Stimulated activated memory B cell treated with anti-CD40 and anti-IgM and Interleukin-4, amounts not matched to agents 10 μg/mL and 1 μg/mL and 100 μg/mL, for 72 hours (primary cell): ENCODE data around the gene PNMA8B.

ENCODE experiments used
- ATAC-seq: fragments of 150-1000 bp; cut with Tn5 transposase; 2 replicates; pipeline ENCODE4 v1.10.0; 2021
- H3K27ac Mint-ChIP-seq: one replicate; pipeline ENCODE4 v1.8.0; 2022; ENCODE audit warnings: mild to moderate bottlenecking, mixed read lengths
- H3K27me3 Mint-ChIP-seq: one replicate; pipeline ENCODE4 v1.8.0; 2022; ENCODE audit warnings: mixed read lengths
- H3K36me3 Mint-ChIP-seq: one replicate; pipeline ENCODE4 v1.8.0; 2022; ENCODE audit warnings: mixed read lengths
- H3K4me1 Mint-ChIP-seq: one replicate; pipeline ENCODE4 v1.8.0; 2022; ENCODE audit warnings: mixed read lengths
- H3K4me3 Mint-ChIP-seq: one replicate; pipeline ENCODE4 v1.8.0; 2022; ENCODE audit warnings: mild to moderate bottlenecking, moderate library complexity, mixed read lengths
- H3K9me3 Mint-ChIP-seq: one replicate; pipeline ENCODE4 v1.8.0; 2022; ENCODE audit warnings: mixed read lengths

The PNMA8B gene

GRCh38 chr19:46460055-46460454, 35.6 kb downstream of the PNMA8B start:
- no peak for ATAC-seq
- Mint-ChIP-seq H3K27ac (no peak overlapping the region), H3K4me3 (no peak overlapping the region), H3K36me3 (no peaks in the 10 kb centered on the region), H3K4me1 (no peaks in the 10 kb centered on the region), H3K9me3 (peaks cover 2% of the 10 kb centered on the region), H3K27me3 (peaks cover 42% of the 10 kb centered on the region)

- no peak overlapping the region for H3K4me3 Mint-ChIP-seq
- H3K27ac Mint-ChIP-seq: no peak overlapping the region
Measured at GRCh38 chr19:46456930-46457329, 38.7 kb downstream of the PNMA8B start.

GRCh38 chr19:46454244-46454643, 41.4 kb downstream of the PNMA8B start:
- no peak overlapping the region for H3K27ac Mint-ChIP-seq
- no peak for ATAC-seq
- H3K4me1 Mint-ChIP-seq: no peaks in the 10 kb centered on the region
- no peaks in the 10 kb centered on the region for H3K36me3 Mint-ChIP-seq
- peaks cover 5% of the 10 kb centered on the region for H3K9me3 Mint-ChIP-seq
- no peak overlapping the region for H3K4me3 Mint-ChIP-seq
- H3K27me3 Mint-ChIP-seq: peaks cover 32% of the 10 kb centered on the region

More at GRCh38 chr19:46456930-46457329, 38.7 kb downstream of the PNMA8B start:
- Mint-ChIP-seq H3K9me3 (peaks cover 2% of the 10 kb centered on the region), H3K36me3 (no peaks in the 10 kb centered on the region), H3K4me1 (no peaks in the 10 kb centered on the region), H3K27me3 (peaks cover 34% of the 10 kb centered on the region)
- ATAC-seq: no peak

- no peaks in the 10 kb centered on the region for H3K36me3 Mint-ChIP-seq
- no peak for ATAC-seq
- H3K4me3 Mint-ChIP-seq: no peak overlapping the region
- H3K9me3 Mint-ChIP-seq: peaks cover 5% of the 10 kb centered on the region
- no peaks in the 10 kb centered on the region for H3K4me1 Mint-ChIP-seq
- H3K27ac Mint-ChIP-seq: no peak overlapping the region
- peaks cover 26% of the 10 kb centered on the region for H3K27me3 Mint-ChIP-seq
Measured at GRCh38 chr19:46453661-46454060, 42.0 kb downstream of the PNMA8B start.

- Mint-ChIP-seq H3K4me3 (no peak overlapping the region), H3K4me1 (no peaks in the 10 kb centered on the region), H3K27me3 (peaks cover 33% of the 10 kb centered on the region), H3K9me3 (peaks cover 5% of the 10 kb centered on the region), H3K36me3 (no peaks in the 10 kb centered on the region), H3K27ac (no peak overlapping the region)
- no peak for ATAC-seq
Measured at GRCh38 chr19:46452186-46452585, 43.5 kb downstream of the PNMA8B start.

GRCh38 chr19:46451352-46451751, 44.3 kb downstream of the PNMA8B start:
- H3K9me3 Mint-ChIP-seq: peaks cover 5% of the 10 kb centered on the region
- no peak for ATAC-seq
- no peaks in the 10 kb centered on the region for H3K4me1 Mint-ChIP-seq
- H3K4me3 Mint-ChIP-seq: no peak overlapping the region
- H3K36me3 Mint-ChIP-seq: no peaks in the 10 kb centered on the region
- H3K27me3 Mint-ChIP-seq: peaks cover 32% of the 10 kb centered on the region
- H3K27ac Mint-ChIP-seq: no peak overlapping the region

GRCh38 chr19:46450737-46451136, 44.9 kb downstream of the PNMA8B start:
- no peak for ATAC-seq
- H3K36me3 Mint-ChIP-seq: no peaks in the 10 kb centered on the region

GRCh38 chr19:46449228-46449627, 46.4 kb downstream of the PNMA8B start:
- Mint-ChIP-seq H3K4me1 (no peaks in the 10 kb centered on the region), H3K9me3 (peaks cover 3% of the 10 kb centered on the region), H3K27me3 (peaks cover 19% of the 10 kb centered on the region), H3K4me3 (no peak overlapping the region), H3K27ac (no peak overlapping the region), H3K36me3 (no peaks in the 10 kb centered on the region)
- ATAC-seq: no peak

More at GRCh38 chr19:46450737-46451136, 44.9 kb downstream of the PNMA8B start:
- H3K9me3 Mint-ChIP-seq: peaks cover 5% of the 10 kb centered on the region
- H3K27me3 Mint-ChIP-seq: peaks cover 32% of the 10 kb centered on the region
- H3K27ac Mint-ChIP-seq: no peak overlapping the region
- H3K4me3 Mint-ChIP-seq: no peak overlapping the region
- no peaks in the 10 kb centered on the region for H3K4me1 Mint-ChIP-seq

GRCh38 chr19:46448601-46449000, 47.1 kb downstream of the PNMA8B start:
- Mint-ChIP-seq H3K27ac (no peak overlapping the region), H3K4me3 (no peak overlapping the region), H3K9me3 (peaks cover 3% of the 10 kb centered on the region), H3K36me3 (no peaks in the 10 kb centered on the region), H3K4me1 (no peaks in the 10 kb centered on the region), H3K27me3 (peaks cover 19% of the 10 kb centered on the region)
- no peak for ATAC-seq

GRCh38 chr19:46447824-46448223, 47.8 kb downstream of the PNMA8B start:
- Mint-ChIP-seq H3K36me3 (no peaks in the 10 kb centered on the region), H3K4me1 (no peaks in the 10 kb centered on the region), H3K27me3 (peaks cover 19% of the 10 kb centered on the region), H3K27ac (no peak overlapping the region), H3K9me3 (peaks cover 3% of the 10 kb centered on the region), H3K4me3 (no peak overlapping the region)
- ATAC-seq: no peak

GRCh38 chr19:46447006-46447405, 48.7 kb downstream of the PNMA8B start:
- no peak overlapping the region for H3K4me3 Mint-ChIP-seq
- no peaks in the 10 kb centered on the region for H3K4me1 Mint-ChIP-seq
- peaks cover 3% of the 10 kb centered on the region for H3K9me3 Mint-ChIP-seq
- H3K36me3 Mint-ChIP-seq: no peaks in the 10 kb centered on the region
- no peak overlapping the region for H3K27ac Mint-ChIP-seq
- no peak for ATAC-seq
- H3K27me3 Mint-ChIP-seq: peaks cover 19% of the 10 kb centered on the region

- H3K4me3 Mint-ChIP-seq: no peak overlapping the region
- H3K36me3 Mint-ChIP-seq: no peaks in the 10 kb centered on the region
- peaks cover 3% of the 10 kb centered on the region for H3K9me3 Mint-ChIP-seq
- no peak overlapping the region for H3K27ac Mint-ChIP-seq
- ATAC-seq: no peak
- peaks cover 19% of the 10 kb centered on the region for H3K27me3 Mint-ChIP-seq
- H3K4me1 Mint-ChIP-seq: no peaks in the 10 kb centered on the region
Measured at GRCh38 chr19:46446021-46446420, 49.6 kb downstream of the PNMA8B start.

GRCh38 chr19:46442808-46443450, 52.7 kb downstream of the PNMA8B start:
- Mint-ChIP-seq H3K4me3 (no peak overlapping the region), H3K36me3 (no peaks in the 10 kb centered on the region), H3K4me1 (no peaks in the 10 kb centered on the region), H3K27me3 (peaks cover 22% of the 10 kb centered on the region), H3K9me3 (no peaks in the 10 kb centered on the region), H3K27ac (no peak overlapping the region)
- ATAC-seq: no peak

- peaks cover 24% of the 10 kb centered on the region for H3K27me3 Mint-ChIP-seq
Measured at GRCh38 chr19:46441866-46442265, 53.8 kb downstream of the PNMA8B start.

More at GRCh38 chr19:46441866-46442265, 53.8 kb downstream of the PNMA8B start:
- H3K4me1 Mint-ChIP-seq: no peaks in the 10 kb centered on the region
- no peaks in the 10 kb centered on the region for H3K9me3 Mint-ChIP-seq
- H3K36me3 Mint-ChIP-seq: no peaks in the 10 kb centered on the region
- no peak overlapping the region for H3K4me3 Mint-ChIP-seq
- no peak overlapping the region for H3K27ac Mint-ChIP-seq
- no peak for ATAC-seq
